ENCODE data around the gene SLC47A1.

DNA sequence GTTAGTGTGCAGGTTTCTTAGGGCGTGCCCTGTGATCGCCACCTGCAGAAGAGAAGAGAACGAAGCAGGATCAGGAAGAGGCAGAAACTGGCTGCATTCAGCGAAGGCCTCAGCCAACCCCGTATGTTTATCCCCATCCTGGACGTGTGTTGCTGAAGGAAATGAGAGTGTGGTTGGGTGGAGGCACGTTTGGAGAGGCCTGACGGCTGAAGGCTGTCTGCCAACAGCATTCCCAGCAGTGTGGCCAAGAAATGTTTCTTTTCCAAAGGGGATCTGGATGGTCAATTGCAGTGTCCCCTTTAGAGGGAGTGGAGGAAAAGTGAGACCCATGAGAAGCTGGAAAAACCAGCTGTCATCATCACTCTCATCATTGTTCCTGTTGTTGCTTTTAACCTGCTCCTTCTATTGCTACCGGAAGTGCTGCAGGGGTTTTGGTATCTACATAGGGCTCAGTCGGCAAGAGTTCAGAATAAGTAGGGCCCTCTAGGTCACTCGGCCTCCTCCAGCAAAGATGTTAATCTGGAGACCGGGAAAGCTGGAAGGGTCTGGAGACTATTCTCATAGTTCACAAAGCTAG is 46.5 kb upstream of the SLC47A1 start:
- TF ChIP-seq POLR2AphosphoS5 (IDR thresholded peaks at IDR 0.05; ENCODE audit: low read depth, low read length) = no peak
- no peak for TF ChIP-seq POLR2A (IDR thresholded peaks at IDR 0.05; ENCODE audit: low read depth, low read length)
- TF ChIP-seq TAF1 (IDR thresholded peaks at IDR 0.05; ENCODE audit: borderline replicate concordance, low read depth, low read length) = no peak
